Activated naive CD8-positive, alpha-beta T cell treated with anti-CD3 and anti-CD28 coated beads, Interleukin-2, amount 10 ng/mL, durations not matched to agents 7 days and 5 days (primary cell): ENCODE results near the gene NR3C1. TPM values are rescaled to one million over a fixed set of nuclear protein-coding genes. Genes with fewer than 3 reads are reported as not detected.

Experiments used
- ATAC-seq: fragments of 150-1000 bp; cut with Tn5 transposase; one replicate; pipeline ENCODE4 v1.10.0; 2021; ENCODE audit warnings: low read depth, moderate library complexity
- POLR2A ChIA-PET: fragments of 350-600 bp; sonication (Branson Sonifier 250); formaldehyde crosslinking; loops from one replicate; lab custom pipeline; 2021; ENCODE audit warnings: antibody characterized with exemption; lab: Charles Lee
- DNase-seq: peaks from one replicate; pipeline ENCODE4 v3.0.0; 2021
- H3K27ac Mint-ChIP-seq: one replicate; pipeline ENCODE4 v1.8.0; 2022; ENCODE audit warnings: mild to moderate bottlenecking, mixed read lengths
- H3K27me3 Mint-ChIP-seq: one replicate; pipeline ENCODE4 v1.8.0; 2022; ENCODE audit warnings: mild to moderate bottlenecking, moderate library complexity, mixed read lengths
- H3K36me3 Mint-ChIP-seq: one replicate; pipeline ENCODE4 v1.8.0; 2021; ENCODE audit warnings: mild to moderate bottlenecking, mixed read lengths
- H3K4me1 Mint-ChIP-seq: one replicate; pipeline ENCODE4 v1.8.0; 2021; ENCODE audit warnings: mixed read lengths
- H3K4me3 Mint-ChIP-seq: one replicate; pipeline ENCODE4 v1.8.0; 2022; ENCODE audit warnings: mild to moderate bottlenecking, moderate library complexity, mixed read lengths
- H3K9me3 Mint-ChIP-seq: one replicate; pipeline ENCODE4 v1.8.0; 2021; ENCODE audit warnings: mixed read lengths
- total RNA-seq, 2 experiments: library from RNA; stranded (reverse); gene quantifications; one replicate each; pipeline ENCODE4 v1.2.3, GENCODE V29; 2021

Gene NR3C1
- 100 to 1,000 TPM in 1 of 2 experiments, 10 to 100 TPM in 1; 95.5 to 102 TPM for total RNA-seq

DNA sequence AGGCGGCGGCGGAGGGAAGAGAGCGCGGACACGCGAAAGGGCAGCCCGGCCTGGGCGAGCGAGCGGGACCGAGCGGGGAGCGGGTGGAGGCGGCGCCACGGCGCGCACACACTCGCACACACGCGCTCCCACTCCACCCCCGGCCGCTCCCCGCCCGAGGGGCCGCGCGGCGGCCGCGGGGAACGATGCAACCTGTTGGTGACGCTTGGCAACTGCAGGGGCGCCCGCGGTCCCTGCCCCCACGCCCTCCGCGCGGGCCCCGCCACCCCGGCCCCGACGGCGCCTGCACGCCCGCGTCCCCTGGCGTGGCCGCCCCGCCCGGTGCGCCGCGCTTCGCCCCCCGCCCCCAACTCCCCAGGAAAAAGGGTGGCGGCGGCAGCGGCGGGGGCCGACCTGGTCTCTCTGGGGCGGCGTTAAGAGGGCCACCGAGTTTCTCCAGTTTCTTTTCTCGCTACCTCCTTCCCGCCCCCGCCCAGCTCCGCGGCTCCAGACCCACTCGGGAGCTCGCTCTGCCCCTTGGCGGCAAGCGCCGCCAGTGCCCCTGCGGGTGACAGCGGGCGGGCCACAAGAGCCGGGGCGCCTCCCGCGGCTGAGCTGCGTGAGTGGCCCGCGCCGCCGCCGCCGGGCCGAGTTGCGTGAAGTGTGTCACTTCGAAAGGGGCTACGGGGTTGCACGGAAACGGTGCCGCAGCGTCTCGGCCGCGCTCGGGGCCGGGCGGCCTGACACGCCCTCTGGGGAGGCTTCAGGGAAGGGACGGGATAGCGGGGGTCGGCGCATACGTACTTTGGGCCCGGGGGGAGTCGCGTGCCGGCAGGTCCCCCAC is at the start of gene NR3C1:
Gene NR3C1 (minus strand): TSS at position 94 of the 823 bp plus-strand sequence. CDS start 2,847 bp downstream, outside the sequence.
- H3K4me3 Mint-ChIP-seq: peak within 1 kb of the TSS; percentile 87
- DNase-seq: peak; percentile 92
- ATAC-seq: peak; percentile 68
- POLR2A ChIA-PET: interaction anchor here (0.7 to 3.0 kb wide), 35 partner anchors 8 to 790 kb away, joined by 3 to 80 read pairs (median 4); partner anchors contain the start of genes KCTD16 and YIPF5
- H3K27me3 Mint-ChIP-seq: no peaks in the 10 kb centered on the region
- peaks cover 26% of the 10 kb centered on the region for H3K36me3 Mint-ChIP-seq
- peaks cover 46% of the 10 kb centered on the region for H3K4me1 Mint-ChIP-seq
- peaks cover 2% of the 10 kb centered on the region for H3K9me3 Mint-ChIP-seq
- H3K27ac Mint-ChIP-seq: peak within 1 kb of the TSS; percentile 96

DNA sequence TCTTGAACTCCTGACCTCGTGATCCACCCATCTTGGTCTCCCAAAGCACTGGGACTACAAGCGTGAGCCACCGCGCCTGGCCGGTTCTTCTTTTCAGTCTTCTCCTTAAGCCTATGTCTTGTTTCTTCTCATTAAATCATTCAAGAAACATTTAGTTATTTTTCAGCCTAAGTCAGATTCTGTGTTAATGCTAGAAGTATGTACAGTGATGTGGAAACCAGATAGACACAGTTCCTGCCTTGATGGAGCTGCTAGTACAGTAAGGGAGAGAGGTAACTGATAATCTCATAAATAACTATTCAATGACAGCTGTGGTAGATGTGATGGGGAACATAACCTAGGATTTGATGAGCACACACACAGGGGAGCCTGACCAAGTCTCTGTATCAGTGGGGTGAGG is 46.3 kb upstream of the NR3C1 start:
- H3K27me3 Mint-ChIP-seq: no peaks in the 10 kb centered on the region
- H3K27ac Mint-ChIP-seq: no peak overlapping the region
- POLR2A ChIA-PET: no interaction called here
- no peak for DNase-seq
- no peak for ATAC-seq
- H3K4me1 Mint-ChIP-seq: peaks cover 2% of the 10 kb centered on the region
- no peaks in the 10 kb centered on the region for H3K36me3 Mint-ChIP-seq
- no peak overlapping the region for H3K4me3 Mint-ChIP-seq
- H3K9me3 Mint-ChIP-seq: no peaks in the 10 kb centered on the region

DNA sequence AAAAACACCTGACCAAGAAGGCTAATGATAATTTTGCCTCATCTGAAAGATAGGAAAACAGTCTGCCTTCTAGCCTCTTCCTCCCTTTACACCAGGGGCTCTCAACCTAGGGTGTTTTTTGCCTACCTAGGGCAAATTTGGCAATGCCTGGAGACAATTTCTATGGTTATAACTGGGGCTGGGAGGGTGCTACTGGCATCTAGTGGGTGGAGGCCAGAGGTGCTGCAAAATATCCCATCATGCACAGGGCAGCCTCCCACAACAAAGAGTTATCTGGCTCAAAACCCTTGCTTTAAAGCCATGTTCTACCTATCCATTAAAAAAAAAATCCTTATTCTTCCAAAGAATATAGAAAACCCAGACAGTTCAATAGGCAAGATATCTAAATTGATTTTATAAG is 45.0 kb upstream of the NR3C1 start:
- DNase-seq: no peak
- Mint-ChIP-seq H3K4me1 (peaks cover 2% of the 10 kb centered on the region), H3K9me3 (no peaks in the 10 kb centered on the region), H3K36me3 (peaks cover 2% of the 10 kb centered on the region), H3K27ac (no peak overlapping the region), H3K4me3 (no peak overlapping the region), H3K27me3 (no peaks in the 10 kb centered on the region)
- ATAC-seq: peak; percentile 39
- POLR2A ChIA-PET: no interaction called here

DNA sequence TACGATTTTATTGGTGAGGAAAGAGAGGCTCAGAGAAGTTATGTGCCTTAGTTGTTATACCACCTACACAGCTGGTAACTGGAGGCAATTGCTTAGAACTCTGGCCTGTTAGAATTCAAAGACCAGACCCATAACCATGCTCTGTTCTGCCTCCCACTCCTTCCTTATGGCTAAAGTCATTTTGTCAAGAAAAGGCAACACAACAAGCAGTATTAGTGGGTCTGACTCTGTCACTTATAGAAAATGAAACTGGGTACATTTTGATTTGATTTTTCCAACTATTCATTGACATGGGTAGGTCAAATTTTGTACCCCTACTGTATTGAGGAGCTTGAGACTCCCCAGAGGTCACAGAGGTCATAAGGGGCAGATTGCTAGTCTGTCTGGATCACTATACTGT is 44.5 kb upstream of the NR3C1 start:
- ATAC-seq (no peak), DNase-seq (no peak)
- Mint-ChIP-seq H3K9me3 (no peaks in the 10 kb centered on the region), H3K36me3 (peaks cover 2% of the 10 kb centered on the region), H3K27me3 (no peaks in the 10 kb centered on the region), H3K27ac (no peak overlapping the region), H3K4me1 (peaks cover 2% of the 10 kb centered on the region), H3K4me3 (no peak overlapping the region)
- POLR2A ChIA-PET: no interaction called here

DNA sequence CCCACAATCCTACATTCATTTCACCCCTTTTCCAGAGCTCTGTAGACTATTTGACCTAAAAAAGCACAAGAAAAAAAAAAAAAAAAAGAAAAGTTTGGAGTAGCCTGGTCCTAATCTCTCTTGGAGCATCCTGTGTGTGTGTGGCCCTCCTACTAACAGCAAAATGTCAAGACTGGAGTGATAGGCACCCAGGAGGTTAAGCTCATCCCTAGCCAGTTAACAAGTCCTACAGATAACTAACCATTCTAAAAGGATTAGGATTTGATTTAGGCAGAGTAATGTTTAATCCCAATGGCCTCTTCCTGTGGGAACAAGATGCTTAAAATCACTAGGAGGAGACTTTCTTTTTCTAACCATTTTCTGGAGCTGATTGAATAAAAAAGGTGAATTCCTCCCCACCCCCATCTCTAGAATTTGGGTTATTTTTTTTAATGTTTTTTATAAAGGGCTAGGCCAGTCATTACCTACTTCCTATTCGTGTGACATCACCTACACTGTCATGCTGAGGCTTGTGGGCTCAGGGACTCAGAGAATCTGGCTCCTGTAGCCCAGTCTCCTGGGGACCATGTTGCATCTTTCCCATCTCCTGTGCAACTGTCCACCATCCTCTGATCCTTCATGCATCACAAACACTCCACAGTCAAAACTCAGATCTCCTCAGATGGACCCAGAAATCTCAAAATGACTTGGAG is 43.2 kb upstream of the NR3C1 start:
- H3K27ac Mint-ChIP-seq: no peak overlapping the region
- H3K36me3 Mint-ChIP-seq: peaks cover 2% of the 10 kb centered on the region
- DNase-seq (no peak), ATAC-seq (peak; percentile 51)
- no peaks in the 10 kb centered on the region for H3K9me3 Mint-ChIP-seq
- peaks cover 2% of the 10 kb centered on the region for H3K4me1 Mint-ChIP-seq
- no peaks in the 10 kb centered on the region for H3K27me3 Mint-ChIP-seq
- H3K4me3 Mint-ChIP-seq: no peak overlapping the region
- POLR2A ChIA-PET: interaction anchor here (0.6 kb wide), 1 partner anchor 56 kb away, joined by 3 read pairs; no protein-coding TSS in a partner anchor

DNA sequence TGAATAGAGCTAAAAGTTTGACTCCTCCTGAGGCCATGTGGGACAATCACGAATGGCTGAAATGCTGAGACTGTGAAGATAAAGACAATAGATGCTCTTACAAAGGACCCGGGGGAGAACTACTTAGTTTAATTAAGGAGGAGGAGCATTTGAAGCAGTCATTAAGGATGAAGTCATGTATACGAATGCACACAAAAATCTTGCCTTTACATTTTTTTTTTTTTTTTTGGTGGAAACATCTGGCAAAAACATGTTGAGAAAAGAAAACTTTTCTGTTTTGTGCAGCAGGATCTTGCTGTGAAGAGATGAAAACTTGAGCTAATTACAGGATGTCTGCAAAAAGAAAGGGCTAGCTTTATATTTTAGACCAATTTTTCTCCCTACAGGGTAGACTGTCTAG is 42.3 kb upstream of the NR3C1 start:
- Mint-ChIP-seq H3K27me3 (no peaks in the 10 kb centered on the region), H3K27ac (no peak overlapping the region)

DNA sequence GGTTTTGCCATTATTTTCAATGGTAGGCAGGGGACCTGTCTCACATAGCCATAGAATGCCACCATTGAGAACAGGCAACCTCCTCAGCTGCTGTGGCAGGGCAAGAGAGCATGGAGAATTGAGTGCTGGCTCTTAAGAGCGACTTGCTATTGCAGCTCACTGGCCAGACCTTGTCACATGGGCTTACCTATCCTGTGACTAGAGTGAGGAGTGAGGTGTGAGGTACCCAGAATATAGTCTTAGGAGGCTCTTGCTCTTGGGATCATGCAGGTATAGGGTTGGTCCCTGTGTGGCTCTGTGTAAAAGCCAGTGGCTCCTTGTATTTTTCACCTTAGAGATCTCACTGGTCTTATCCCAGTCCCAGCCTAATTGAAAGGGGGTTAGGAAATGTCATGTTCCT is 39.8 kb upstream of the NR3C1 start:
- H3K27me3 Mint-ChIP-seq: peaks cover 3% of the 10 kb centered on the region
- no peak overlapping the region for H3K4me3 Mint-ChIP-seq
- no peaks in the 10 kb centered on the region for H3K9me3 Mint-ChIP-seq
- H3K27ac Mint-ChIP-seq: no peak overlapping the region
- peaks cover 2% of the 10 kb centered on the region for H3K4me1 Mint-ChIP-seq
- peaks cover 2% of the 10 kb centered on the region for H3K36me3 Mint-ChIP-seq
- DNase-seq: no peak
- no peak for ATAC-seq
- POLR2A ChIA-PET: no interaction called here

More for the DNA sequence above, 42.3 kb upstream of the NR3C1 start:
- H3K4me1 Mint-ChIP-seq: peaks cover 2% of the 10 kb centered on the region
- H3K36me3 Mint-ChIP-seq: peaks cover 2% of the 10 kb centered on the region
- POLR2A ChIA-PET: interaction anchor here (0.6 kb wide), 1 partner anchor 55 kb away, joined by 3 read pairs; no protein-coding TSS in a partner anchor
- ATAC-seq (no peak), DNase-seq (no peak)
- H3K9me3 Mint-ChIP-seq: no peaks in the 10 kb centered on the region
- H3K4me3 Mint-ChIP-seq: no peak overlapping the region

DNA sequence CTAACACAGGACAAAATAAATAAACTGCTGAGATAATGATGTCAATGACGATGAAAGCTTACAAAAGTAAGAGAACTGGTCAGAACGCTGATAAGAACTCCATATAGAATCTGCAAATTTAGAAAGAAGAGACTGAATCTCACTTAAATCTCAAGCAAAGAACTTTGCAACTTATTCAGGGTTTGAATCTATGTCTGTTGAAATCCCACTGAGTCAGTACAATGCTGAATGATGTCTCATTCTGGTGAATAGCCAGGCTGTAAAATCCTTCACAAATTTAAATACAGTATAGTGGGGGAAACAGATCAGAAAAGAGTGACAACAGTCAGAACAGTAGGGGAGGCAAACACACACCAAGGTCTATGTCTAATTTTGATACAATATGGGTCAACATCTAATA is 38.9 kb upstream of the NR3C1 start:
- POLR2A ChIA-PET: interaction anchor here (1.2 kb wide), 1 partner anchor 39 kb away, joined by 4 read pairs; the partner anchor contains the start of gene NR3C1
- ATAC-seq: no peak
- Mint-ChIP-seq H3K9me3 (no peaks in the 10 kb centered on the region), H3K27me3 (peaks cover 3% of the 10 kb centered on the region), H3K4me3 (no peak overlapping the region), H3K36me3 (peaks cover 2% of the 10 kb centered on the region), H3K4me1 (peaks cover 2% of the 10 kb centered on the region), H3K27ac (no peak overlapping the region)
- no peak for DNase-seq

DNA sequence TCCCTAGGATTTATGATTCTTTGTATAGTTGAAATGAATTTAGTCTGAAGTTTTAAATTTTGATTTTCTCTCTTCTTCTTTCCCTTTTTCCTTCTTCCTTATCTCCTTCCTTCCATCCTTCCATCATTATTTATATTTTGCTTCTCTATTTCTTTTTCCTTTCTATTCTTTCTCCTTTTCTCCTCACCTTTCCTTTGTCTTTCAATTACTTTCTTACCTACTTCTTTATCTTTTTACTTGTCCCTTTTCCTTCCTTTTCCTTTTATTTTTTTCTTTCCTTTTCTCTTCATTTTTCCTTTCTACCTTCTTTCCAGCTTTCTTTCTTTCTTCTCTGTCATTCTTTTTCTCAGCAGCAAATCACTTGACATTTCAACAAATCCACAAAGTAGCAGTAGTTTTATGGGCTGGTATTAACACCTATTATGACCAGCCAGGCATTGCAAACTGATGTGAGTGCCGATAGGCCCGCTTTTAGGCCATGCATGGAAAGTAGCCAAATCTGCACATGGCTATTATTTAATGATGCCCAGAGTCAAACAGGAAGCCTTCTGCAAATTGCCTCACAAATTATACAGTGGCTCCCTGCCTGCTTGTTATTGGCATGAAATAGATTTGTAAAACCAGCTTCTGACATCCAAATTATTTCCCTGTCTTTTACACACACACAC is 37.1 kb upstream of the NR3C1 start:
- no peak overlapping the region for H3K4me3 Mint-ChIP-seq
- H3K27ac Mint-ChIP-seq: no peak overlapping the region

DNA sequence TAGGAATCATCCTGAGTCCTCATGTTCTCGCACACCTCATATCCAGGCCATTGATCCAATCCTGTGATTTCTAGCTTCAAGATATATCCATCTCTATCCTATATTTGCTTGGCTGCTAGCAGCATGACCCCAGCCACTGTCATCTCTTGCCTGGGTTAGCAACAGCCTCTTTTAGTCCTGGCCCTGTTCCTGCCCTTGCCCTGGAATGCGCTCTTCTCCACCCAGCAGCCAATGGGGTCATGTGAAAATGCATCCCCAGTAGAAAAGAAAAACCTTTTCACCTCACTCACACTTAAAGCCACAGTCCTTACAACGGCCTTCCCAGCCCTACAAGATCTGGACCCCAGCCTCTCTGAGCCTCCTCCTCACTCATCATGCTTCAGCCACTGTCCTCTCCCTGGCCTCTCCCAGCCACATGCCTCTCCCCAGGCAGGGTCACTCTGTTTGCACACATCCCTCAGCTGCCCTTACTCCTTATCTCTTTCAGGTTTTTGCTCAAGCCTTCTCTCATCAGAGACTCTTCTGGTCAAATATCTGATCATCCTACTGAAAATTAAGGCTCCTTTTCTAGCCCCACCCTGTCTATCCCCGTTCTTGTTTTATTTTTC is 34.3 kb upstream of the NR3C1 start:
- H3K4me3 Mint-ChIP-seq: no peak overlapping the region
- peaks cover 25% of the 10 kb centered on the region for H3K4me1 Mint-ChIP-seq
- H3K27me3 Mint-ChIP-seq: peaks cover 3% of the 10 kb centered on the region

More for the DNA sequence above, 37.1 kb upstream of the NR3C1 start:
- DNase-seq (no peak), ATAC-seq (no peak)
- H3K27me3 Mint-ChIP-seq: peaks cover 3% of the 10 kb centered on the region
- H3K4me1 Mint-ChIP-seq: peaks cover 8% of the 10 kb centered on the region
- POLR2A ChIA-PET: no interaction called here
- no peaks in the 10 kb centered on the region for H3K9me3 Mint-ChIP-seq
- peaks cover 4% of the 10 kb centered on the region for H3K36me3 Mint-ChIP-seq

DNA sequence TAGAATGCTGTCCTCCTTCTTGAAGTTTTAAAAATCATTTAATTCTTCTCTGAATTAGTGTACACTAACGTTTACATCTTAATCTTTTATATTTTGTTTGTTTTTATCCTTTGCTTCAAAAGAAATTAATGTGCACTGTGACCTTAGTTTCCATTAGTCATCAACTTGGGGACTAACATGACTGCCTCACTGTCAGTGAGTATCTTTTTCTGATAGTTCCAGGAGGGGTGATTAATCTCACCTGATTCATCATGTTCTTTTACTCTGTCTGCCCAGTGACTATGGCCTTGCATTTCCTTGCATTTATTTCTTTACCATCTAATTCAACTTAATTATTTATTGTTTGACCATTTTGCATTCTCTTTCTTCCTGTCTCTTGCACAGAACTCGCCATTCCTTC is 33.4 kb upstream of the NR3C1 start:
- Mint-ChIP-seq H3K27me3 (peaks cover 3% of the 10 kb centered on the region), H3K4me3 (no peak overlapping the region), H3K9me3 (no peaks in the 10 kb centered on the region), H3K4me1 (peaks cover 31% of the 10 kb centered on the region), H3K36me3 (peaks cover 2% of the 10 kb centered on the region), H3K27ac (no peak overlapping the region)
- POLR2A ChIA-PET: interaction anchor here (5.0 kb wide), 1 partner anchor 33 kb away, joined by 63 read pairs; the partner anchor contains the start of gene NR3C1
- DNase-seq (no peak), ATAC-seq (no peak)

More for the DNA sequence above, 34.3 kb upstream of the NR3C1 start:
- Mint-ChIP-seq H3K9me3 (no peaks in the 10 kb centered on the region), H3K27ac (peak overlapping the region; percentile 27), H3K36me3 (peaks cover 2% of the 10 kb centered on the region)
- no peak for DNase-seq
- POLR2A ChIA-PET: no interaction called here
- ATAC-seq: no peak

DNA sequence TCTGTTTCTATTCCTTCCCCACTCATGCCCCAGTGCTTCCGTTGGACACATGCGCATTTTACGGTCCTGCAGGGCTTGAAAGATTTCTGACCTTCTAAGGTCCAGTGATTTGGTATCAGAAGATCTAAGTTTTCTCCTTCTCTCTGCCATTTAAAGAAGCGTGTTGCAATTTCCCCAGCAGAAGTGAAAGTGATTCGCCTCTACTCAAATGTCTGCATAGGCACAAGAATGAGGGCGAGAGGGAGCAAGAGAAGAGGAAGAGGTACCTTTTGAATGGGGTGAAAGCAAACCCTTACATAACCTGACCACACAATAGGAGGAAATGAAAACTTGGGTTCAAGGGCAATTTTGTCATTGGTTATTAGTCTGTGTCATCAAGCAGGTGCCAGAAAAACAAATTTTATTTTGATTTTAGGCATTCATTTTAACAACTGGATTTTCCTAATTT is 31.7 kb upstream of the NR3C1 start:
- peak; percentile 77 for ATAC-seq
- H3K27me3 Mint-ChIP-seq: no peaks in the 10 kb centered on the region
- H3K4me1 Mint-ChIP-seq: peaks cover 39% of the 10 kb centered on the region
- H3K36me3 Mint-ChIP-seq: peaks cover 7% of the 10 kb centered on the region
- peak overlapping the region; percentile 87 for H3K4me3 Mint-ChIP-seq
- H3K27ac Mint-ChIP-seq: peak overlapping the region; percentile 96
- no peak for DNase-seq
- POLR2A ChIA-PET: interaction anchor here (1.7 to 5.0 kb wide), 3 partner anchors 25 to 433 kb away, joined by 6 to 63 read pairs (median 10); partner anchors contain the start of gene NR3C1
- no peaks in the 10 kb centered on the region for H3K9me3 Mint-ChIP-seq
